GM20431 (cell line): ENCODE data around the gene MUCL3.

Experiments used
- in situ Hi-C: fragments of 300-500 bp; cut with MseI, MboI; formaldehyde crosslinking; loops from one replicate; pipeline ENCODE4 v1.15.0; 2020; ENCODE audit warnings: low sequenced_read_pairs; ENCODE audit not compliant: unreplicated experiment

Gene MUCL3

DNA sequence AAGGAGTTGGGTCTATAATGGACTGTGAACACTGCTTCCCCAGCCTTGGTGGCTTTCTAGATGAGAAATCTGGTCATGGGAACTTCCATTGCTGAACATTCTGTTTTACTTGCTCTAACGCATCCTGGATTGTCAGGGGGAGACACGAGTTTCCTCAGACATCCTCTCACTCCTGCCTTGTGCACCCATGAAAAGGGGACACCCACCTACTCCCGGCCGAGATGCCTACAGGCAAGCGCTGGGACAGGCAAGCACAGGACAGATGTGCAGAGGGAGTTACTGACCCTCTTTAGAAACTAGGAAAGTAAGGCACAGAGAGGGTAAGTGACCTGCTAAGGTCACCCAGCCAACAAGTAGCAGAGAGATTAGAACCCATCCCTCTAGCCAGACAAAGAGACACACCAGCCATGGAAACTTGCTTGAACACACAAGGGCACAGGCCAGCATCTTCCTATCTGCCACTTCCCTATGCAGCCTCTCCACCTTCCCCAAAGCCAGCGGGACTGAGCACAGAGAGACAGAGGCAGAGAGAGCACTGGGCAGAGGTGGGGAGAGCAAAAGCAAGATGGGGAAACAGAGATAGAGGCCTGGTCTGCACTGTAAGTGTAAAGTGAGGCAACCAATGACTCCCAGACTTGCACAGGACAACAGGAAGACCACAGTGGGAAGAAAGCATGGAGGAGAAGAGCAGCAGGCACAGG is 8.0 kb upstream of the MUCL3 start:
- in situ Hi-C loops: no loop called here

- in situ Hi-C loops: no loop called here
Observed at GRCh38 chr6:30935018-30935417, 5.8 kb upstream of the MUCL3 start.

- in situ Hi-C loops: no loop called here
Observed at GRCh38 chr6:30937265-30937664, 3.5 kb upstream of the MUCL3 start.

- in situ Hi-C loops: no loop called here
Observed at GRCh38 chr6:30938730-30939129, 2.0 kb upstream of the MUCL3 start.

DNA sequence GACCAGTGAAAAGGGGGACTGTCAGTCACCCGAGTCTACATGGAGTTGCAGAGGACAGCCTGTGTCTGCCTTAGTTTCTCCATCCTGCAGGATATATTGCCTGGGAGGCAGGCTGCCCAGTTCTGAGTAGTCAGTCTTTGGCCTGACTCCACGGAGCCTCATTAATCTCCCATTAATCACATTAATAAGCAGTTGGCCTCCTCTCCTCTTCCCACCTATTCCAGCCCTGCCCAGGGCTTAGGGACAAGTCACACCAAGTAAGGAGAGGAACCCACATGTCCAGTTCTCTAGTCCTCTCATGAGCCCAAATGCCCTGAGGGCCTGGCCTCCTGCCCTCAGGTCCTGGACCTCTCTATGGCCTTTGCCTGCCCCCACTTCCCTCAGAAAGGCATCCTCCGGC is 1.3 kb upstream of the MUCL3 start:
- in situ Hi-C loops: no loop called here

GRCh38 chr6:30942338-30943060 is 1.7 kb downstream of the MUCL3 start:
- in situ Hi-C loops: no loop called here

GRCh38 chr6:30944051-30944450 is 3.3 kb downstream of the MUCL3 start:
- in situ Hi-C loops: no loop called here

GRCh38 chr6:30945281-30945680 is 4.5 kb downstream of the MUCL3 start:
- in situ Hi-C loops: no loop called here

DNA sequence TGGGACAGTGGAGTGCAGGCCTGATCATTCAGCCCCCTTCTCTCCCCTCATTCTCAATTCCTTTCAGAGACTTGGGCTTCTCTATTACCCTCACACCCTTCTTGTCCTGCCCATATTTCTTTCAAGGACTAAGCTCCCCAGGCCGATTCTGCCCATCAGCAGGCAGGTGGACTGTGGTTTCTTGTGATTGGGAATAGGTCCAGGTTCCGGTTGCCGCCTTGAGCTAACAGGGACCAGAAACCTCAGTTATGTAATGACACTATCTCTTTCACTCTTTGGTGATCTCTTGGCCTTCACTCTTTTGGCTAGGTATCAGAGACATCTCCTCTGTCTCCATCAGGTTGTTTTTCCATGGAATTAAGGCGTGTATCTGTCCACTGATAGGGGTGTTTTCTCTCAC is 6.5 kb downstream of the MUCL3 start:
- in situ Hi-C loops: no loop called here

DNA sequence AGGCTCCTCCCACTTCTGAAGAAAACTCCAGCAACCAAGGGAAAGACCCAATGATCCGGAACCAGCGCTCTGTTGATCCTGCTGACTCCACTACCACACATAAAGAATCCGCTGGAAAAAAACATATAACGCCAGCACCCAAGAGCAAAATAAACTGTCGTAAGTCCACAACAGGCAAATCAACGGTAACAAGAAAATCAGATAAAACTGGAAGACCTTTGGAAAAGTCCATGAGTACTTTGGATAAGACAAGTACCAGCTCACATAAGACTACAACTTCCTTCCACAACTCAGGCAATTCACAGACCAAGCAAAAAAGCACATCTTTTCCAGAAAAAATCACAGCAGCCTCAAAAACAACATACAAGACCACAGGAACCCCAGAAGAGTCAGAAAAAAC is 8.0 kb downstream of the MUCL3 start:
- in situ Hi-C loops: no loop called here

DNA sequence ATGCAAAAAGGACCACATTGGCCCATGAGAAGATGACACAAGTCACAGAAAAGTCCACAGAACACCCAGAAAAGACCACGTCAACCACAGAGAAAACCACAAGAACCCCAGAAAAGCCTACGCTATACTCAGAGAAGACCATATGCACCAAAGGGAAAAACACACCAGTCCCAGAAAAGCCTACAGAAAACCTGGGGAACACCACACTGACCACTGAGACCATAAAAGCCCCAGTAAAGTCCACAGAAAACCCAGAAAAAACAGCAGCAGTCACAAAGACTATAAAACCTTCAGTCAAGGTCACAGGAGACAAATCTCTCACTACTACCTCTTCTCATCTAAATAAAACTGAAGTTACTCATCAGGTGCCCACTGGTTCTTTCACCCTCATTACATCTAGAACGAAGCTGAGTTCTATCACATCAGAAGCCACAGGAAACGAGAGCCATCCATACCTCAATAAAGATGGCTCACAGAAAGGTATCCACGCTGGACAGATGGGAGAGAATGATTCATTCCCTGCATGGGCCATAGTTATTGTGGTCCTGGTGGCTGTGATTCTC is 11.2 kb downstream of the MUCL3 start:
- in situ Hi-C loops: no loop called here

DNA sequence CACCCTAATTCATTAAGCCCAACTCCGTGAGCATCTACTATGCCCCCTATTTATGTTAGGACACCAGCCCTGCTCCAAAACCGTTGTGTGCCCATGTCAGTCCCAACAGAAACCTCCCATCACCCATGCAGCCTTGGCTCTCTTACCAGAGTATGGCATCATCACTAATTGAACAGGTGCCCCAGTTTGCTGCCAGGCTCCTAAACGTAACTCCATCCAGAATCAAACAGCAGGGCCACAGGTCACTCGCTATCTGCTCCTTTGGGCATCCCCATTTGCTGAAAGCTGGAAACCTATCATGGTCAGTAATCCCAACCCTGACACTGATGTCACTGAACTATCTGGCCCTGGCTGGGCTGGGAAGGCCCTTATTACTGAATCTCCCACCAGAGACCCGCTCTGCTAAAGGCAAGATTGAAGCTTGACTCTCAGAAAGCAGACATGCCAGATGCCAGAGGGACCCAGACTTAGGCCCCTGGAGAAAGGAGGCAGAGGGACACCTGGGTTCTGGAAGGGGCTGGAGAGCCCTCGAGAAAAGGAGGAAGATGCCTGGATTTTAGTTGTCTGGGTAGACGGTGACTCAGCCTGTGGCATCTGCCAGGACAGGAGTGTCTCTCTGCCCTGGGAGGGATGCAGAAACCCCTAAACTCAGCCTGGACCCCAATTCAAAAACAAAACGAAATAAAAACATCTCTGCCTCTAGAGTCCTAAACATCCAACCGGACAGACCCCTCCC is 14.0 kb downstream of the MUCL3 start:
- in situ Hi-C loops: no loop called here

- in situ Hi-C loops: no loop called here
Observed at GRCh38 chr6:30955367-30956042, 14.7 kb downstream of the MUCL3 start.

GRCh38 chr6:30957716-30958115 is 16.9 kb downstream of the MUCL3 start:
- in situ Hi-C loops: no loop called here

- in situ Hi-C loops: no loop called here
Observed at GRCh38 chr6:30960907-30961673, 20.3 kb downstream of the MUCL3 start.

DNA sequence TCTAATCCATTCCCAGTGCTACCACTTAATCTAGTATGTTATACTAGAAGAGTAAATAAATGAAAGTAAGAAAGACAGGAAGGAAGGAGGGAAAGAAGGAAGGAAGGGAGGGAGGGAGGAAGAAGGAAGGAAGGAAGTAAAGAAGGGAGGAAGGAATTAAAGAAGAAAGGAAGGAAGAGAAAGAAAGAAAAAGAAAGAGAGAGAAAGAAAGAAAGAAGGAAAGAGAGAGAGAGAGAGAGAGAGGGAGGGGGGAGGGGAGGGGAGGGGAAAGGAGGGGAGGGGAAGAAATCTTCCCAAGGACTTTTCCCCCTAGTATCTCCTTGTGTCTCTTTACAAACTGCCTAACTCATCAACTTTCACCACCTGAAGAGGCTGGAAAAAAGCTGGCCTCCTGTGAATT is 21.9 kb downstream of the MUCL3 start:
- in situ Hi-C loops: no loop called here

DNA sequence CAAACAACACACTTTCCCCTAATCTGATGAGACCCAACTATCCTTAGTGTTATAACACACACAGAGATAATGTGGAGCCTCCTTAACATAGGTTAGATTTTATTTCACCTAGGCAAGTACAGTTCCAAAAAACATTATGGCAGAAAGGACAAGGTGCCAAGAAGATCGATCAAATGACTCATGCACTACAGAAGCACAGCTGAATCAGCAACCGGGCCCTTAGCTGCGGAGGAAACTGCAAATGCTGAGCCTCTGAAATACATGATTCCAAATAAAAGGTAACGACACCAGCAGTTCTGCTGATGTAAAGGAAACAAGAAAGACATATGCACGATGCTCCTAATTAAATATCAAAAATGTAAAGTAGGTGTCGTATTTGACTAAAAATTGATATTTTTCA is 22.9 kb downstream of the MUCL3 start:
- in situ Hi-C loops: no loop called here

DNA sequence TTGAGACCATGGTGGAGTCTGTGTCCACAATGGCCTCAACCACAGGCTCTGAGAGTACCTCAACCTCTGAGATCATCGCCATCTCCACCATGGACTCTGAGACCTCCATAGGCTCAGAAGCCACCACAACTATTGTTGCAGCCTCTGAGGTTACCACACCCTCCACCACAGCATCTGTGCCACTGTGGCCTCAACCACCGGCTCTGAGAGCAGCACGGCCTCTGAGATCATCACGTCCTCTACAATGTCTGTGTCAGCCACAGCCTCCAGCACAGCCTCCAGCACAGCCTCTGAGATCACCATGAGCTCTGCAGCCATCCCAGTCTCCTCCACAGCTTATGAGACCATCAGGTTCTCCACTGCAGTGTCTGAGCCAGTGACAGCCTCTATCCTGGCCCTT is 23.3 kb downstream of the MUCL3 start:
- in situ Hi-C loops: no loop called here

GRCh38 chr6:30965140-30965601 is 24.4 kb downstream of the MUCL3 start:
- in situ Hi-C loops: no loop called here

DNA sequence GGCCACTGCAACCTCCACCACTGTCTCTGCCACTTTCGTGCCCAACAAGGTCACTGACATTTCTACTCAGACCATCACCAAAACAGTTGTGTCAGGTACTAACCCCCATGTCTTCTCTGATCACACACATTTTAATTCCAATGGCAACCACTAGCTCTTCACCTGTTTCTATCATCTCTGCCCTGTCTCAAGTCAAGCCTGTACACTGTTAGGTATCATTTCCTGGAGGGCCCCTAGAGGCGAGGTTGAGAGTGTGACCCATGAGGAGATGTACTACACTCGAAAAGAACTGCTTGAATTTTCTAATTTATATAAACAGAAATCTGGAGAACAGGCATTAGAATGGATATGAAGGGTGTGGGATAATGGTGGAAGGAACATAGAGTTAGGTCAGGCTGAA is 25.4 kb downstream of the MUCL3 start:
- in situ Hi-C loops: no loop called here
